HG02642 (cell line): ENCODE results near the gene GMPR2.

Experiments
- ATAC-seq: cut with Tn5 transposase; IDR thresholded peaks from one replicate; pipeline ENCODE4 v1.9.1; 2021; ENCODE audit warnings: mild to moderate bottlenecking; ENCODE audit not compliant: unreplicated experiment, poor library complexity

The GMPR2 gene

GRCh38 chr14:24262821-24263733, 30.3 kb downstream of the GMPR2 start, which contains the start of gene TGM1:
Gene TGM1 (minus strand): TSS chr14:24263177. CDS start chr14:24262352, 825 bp downstream.
- ATAC-seq, result no peak

- ATAC-seq, result no peak
Observed at GRCh38 chr14:24263848-24264247, 31.1 kb downstream of the GMPR2 start.

- ATAC-seq, result no peak
Observed at GRCh38 chr14:24264298-24264697, 31.6 kb downstream of the GMPR2 start.

- no peak for ATAC-seq
Observed at GRCh38 chr14:24266344-24267244, 33.9 kb downstream of the GMPR2 start.

GRCh38 chr14:24267516-24267915, 34.8 kb downstream of the GMPR2 start:
- ATAC-seq, result no peak

- no peak for ATAC-seq
Observed at GRCh38 chr14:24268225-24268624, 35.5 kb downstream of the GMPR2 start.

GRCh38 chr14:24269368-24269767, 36.6 kb downstream of the GMPR2 start:
- ATAC-seq, result no peak

GRCh38 chr14:24269910-24270536, 37.3 kb downstream of the GMPR2 start:
- ATAC-seq, result no peak

GRCh38 chr14:24270537-24271133, 37.9 kb downstream of the GMPR2 start:
- ATAC-seq, result no peak

GRCh38 chr14:24271134-24271833, 38.6 kb downstream of the GMPR2 start, which contains the start of gene RABGGTA:
Gene RABGGTA (minus strand): TSS chr14:24271597. CDS start chr14:24271115, 482 bp downstream.
- ATAC-seq, result peak; percentile 89

GRCh38 chr14:24271834-24272263, 39.1 kb downstream of the GMPR2 start:
- no peak for ATAC-seq

GRCh38 chr14:24272467-24272866, 39.7 kb downstream of the GMPR2 start:
- no peak for ATAC-seq

- ATAC-seq, result no peak
Observed at GRCh38 chr14:24273422-24273998, 40.8 kb downstream of the GMPR2 start.

GRCh38 chr14:24274101-24274543, 41.4 kb downstream of the GMPR2 start:
- peak; percentile 40 for ATAC-seq

GRCh38 chr14:24277071-24277470, 44.3 kb downstream of the GMPR2 start:
- no peak for ATAC-seq

GRCh38 chr14:24277606-24278321, 45.0 kb downstream of the GMPR2 start:
- ATAC-seq, result no peak

- ATAC-seq, result no peak
Observed at GRCh38 chr14:24278424-24278823, 45.7 kb downstream of the GMPR2 start.
